Astrocyte of the cerebellum (primary cell): Measurements from ENCODE around the gene TJAP1.
A peak's percentile ranks its signal among the peaks of the same experiment; 100 is the strongest.
"Not testable (repeated sequence)": the region's sequence is repeated elsewhere in the genome, so short reads cannot be mapped to it uniquely, and the experiment has no call there.

Source experiments
- DNase-seq: peaks from one replicate; pipeline ENCODE4 v3.0.0-alpha.2; 2011; ENCODE audit warnings: low read depth
- H3K4me3 ChIP-seq: 2 replicates; pipeline ENCODE4 v1.5.1; 2011; ENCODE audit warnings: mild to moderate bottlenecking, low read depth, low read length, moderate library complexity
- CTCF ChIP-seq: IDR thresholded peaks from 2 replicates; pipeline ENCODE4 v1.5.1; 2012; ENCODE audit warnings: low read length, low read depth, moderate library complexity, mild to moderate bottlenecking; ENCODE audit errors: missing control alignments
- in situ Hi-C: cut with HindIII; loops from 2 replicates; pipeline ENCODE4 v1.10.0; 2017; ENCODE audit warnings: low sequenced_read_pairs

The TJAP1 gene

DNA sequence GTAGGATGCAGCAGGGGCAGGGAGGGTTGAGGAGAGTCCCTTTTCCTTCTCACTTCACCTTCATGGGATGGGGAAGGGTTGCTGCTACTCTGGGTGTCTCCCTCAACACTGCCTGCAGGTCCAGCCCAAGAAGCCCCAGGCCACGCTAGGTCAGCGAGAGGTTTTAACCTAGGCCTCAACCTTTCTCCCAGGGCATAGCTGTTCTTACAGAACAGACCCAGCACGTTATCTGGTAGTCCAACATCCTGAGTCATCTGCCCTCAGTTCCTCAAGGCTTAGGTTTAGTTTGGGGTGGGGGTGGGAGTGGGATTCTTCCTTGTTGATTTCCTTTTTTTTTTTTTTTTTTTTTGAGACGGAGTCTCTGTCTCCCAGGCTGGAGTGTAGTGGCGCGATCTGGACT is 17.0 kb downstream of the TJAP1 start:
- in situ Hi-C loops: no loop called here
- no peak for DNase-seq
- no peak overlapping the region for H3K4me3 ChIP-seq
- no peak for TF ChIP-seq CTCF

DNA sequence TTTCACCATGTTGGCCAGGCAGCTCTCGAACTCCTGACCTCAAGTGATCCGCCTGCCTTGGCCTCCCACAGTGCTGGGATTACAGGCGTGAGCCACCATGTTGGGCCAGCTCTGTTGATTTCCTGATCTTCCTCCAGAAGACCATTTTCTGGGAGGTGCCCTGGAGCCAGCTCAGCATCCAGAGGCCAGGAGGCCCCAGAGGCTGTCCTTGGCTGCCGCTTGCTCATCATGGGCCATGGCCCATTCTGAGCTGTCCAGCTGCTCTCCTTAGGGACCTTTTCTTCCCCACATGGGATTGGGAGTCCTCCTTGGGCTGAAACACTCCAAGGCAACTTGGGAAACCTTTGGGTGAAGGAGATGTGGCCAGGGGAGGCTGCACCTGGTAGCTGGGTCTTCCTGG is 17.4 kb downstream of the TJAP1 start:
- no peak for TF ChIP-seq CTCF
- no peak overlapping the region for H3K4me3 ChIP-seq
- DNase-seq: no peak
- in situ Hi-C loops: no loop called here

DNA sequence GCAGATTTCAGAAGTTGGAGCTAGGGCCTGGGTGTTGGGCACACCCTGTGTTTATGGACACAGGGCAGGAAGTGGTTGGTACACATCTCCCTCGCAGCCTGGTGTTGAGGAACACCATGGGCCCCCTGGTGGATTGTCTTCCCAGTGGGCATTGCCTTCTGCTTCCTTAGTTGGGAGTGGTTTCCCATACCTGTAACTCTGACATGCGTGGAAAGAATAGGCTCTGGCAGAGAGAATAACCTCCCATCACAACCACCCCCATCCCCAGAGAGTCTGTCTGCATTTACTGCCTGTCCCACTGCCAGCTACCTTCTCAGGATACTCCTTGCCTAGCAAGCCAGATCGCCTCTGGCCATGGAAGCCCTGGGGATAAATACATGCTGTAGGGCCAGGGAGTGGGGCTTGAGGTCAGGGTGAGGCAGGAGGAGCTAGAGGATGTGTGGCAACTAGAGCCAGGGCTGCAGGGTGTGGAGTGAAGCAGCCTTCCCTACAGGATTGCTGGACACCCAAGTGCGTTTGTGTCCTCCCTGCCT is 18.1 kb downstream of the TJAP1 start:
- in situ Hi-C loops: no loop called here
- no peak for DNase-seq
- H3K4me3 ChIP-seq: no peak overlapping the region
- TF ChIP-seq CTCF: no peak

GRCh38 chr6:43496370-43497128 is 19.2 kb downstream of the TJAP1 start:
- H3K4me3 ChIP-seq: no peak overlapping the region
- DNase-seq: no peak
- TF ChIP-seq CTCF: peak; percentile 62
- in situ Hi-C loops: no loop called here

DNA sequence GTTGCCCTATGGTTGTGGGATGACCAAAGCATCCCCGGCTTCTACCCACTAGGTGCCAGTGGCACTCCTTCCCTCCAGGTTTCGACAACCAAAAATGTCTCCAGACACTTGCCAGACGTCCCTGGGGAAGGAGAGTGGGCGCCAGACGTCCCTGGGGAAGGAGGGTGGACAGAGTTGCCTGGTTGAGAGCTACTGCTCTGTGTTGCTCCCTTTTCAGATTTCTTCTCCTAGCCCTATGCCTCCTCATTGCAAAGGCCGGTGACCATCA is 19.7 kb downstream of the TJAP1 start:
- no peak overlapping the region for H3K4me3 ChIP-seq
- DNase-seq: no peak
- no peak for TF ChIP-seq CTCF
- in situ Hi-C loops: no loop called here

DNA sequence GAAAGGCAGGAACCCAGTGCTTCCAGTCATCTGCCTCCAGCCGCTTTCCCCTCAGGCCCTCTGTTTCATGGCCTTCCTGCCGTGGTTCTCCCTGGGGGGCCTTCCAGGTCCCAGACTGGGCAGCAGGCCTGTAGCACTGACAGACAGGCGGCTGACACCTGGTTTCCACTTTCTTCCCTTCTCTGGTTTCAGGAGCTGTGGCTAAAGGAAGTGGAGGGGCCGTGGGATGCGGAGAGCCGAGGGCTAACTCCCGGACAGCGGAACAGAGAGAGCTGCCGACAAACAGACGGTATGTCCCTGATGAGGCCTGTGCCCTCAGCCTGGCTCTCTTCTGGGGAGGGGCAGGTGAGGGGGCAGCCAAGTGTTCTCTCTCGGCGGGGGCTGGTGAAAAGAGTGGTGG is 20.3 kb downstream of the TJAP1 start:
- in situ Hi-C loops: no loop called here
- H3K4me3 ChIP-seq: no peak overlapping the region
- DNase-seq: no peak
- no peak for TF ChIP-seq CTCF

- in situ Hi-C loops, DNase-seq, H3K4me3 ChIP-seq: not testable (repeated sequence)
Measured at GRCh38 chr6:43498291-43498690, 20.9 kb downstream of the TJAP1 start.
